Skeletal muscle satellite cell (primary cell): ENCODE results near the gene ANKRD63.

Source experiments
- H3K27me3 ChIP-seq: 2 replicates; pipeline ENCODE4 v1.7.0; 2013; ENCODE audit warnings: low read length; ENCODE audit not compliant: control insufficient read depth, insufficient read depth
- H3K36me3 ChIP-seq: 2 replicates; pipeline ENCODE4 v1.7.0; 2013; ENCODE audit warnings: mild to moderate bottlenecking, control low read depth, low read length; ENCODE audit not compliant: insufficient read depth
- H3K4me1 ChIP-seq: 2 replicates; pipeline ENCODE4 v1.7.0; 2013; ENCODE audit warnings: low read length; ENCODE audit not compliant: control insufficient read depth, insufficient read depth
- H3K4me2 ChIP-seq: 2 replicates; pipeline ENCODE4 v1.7.0; 2013; ENCODE audit warnings: mild to moderate bottlenecking, low read length
- H3K4me3 ChIP-seq: 2 replicates; pipeline ENCODE4 v1.7.0; 2013; ENCODE audit warnings: low read length
- H3K9ac ChIP-seq: 2 replicates; pipeline ENCODE4 v1.7.0; 2013; ENCODE audit warnings: mild to moderate bottlenecking, low read depth, low read length, moderate library complexity
- H3K9me3 ChIP-seq: replicated peaks from 2 replicates; pipeline ENCODE4 v1.7.0; 2013; ENCODE audit warnings: mild to moderate bottlenecking, control low read depth, low read length

ANKRD63 gene

GRCh38 chr15:40243126-40243810, 39.6 kb downstream of the ANKRD63 start:
- no peak overlapping the region for H3K9ac ChIP-seq
- peaks cover 12% of the 10 kb centered on the region for H3K4me1 ChIP-seq
- H3K4me2 ChIP-seq: no peak overlapping the region
- no peaks in the 10 kb centered on the region for H3K36me3 ChIP-seq
- H3K27me3 ChIP-seq: peaks cover 34% of the 10 kb centered on the region
- H3K4me3 ChIP-seq: no peak overlapping the region
- no peaks in the 10 kb centered on the region for H3K9me3 ChIP-seq

- Histone ChIP-seq H3K27me3 (peaks cover 35% of the 10 kb centered on the region), H3K4me3 (no peak overlapping the region), H3K36me3 (no peaks in the 10 kb centered on the region), H3K4me1 (peaks cover 12% of the 10 kb centered on the region), H3K4me2 (no peak overlapping the region), H3K9ac (no peak overlapping the region), H3K9me3 (no peaks in the 10 kb centered on the region)
These were observed 40.3 kb downstream of the ANKRD63 start for GRCh38 chr15:40242601-40243000.

GRCh38 chr15:40242213-40242599, 40.7 kb downstream of the ANKRD63 start:
- Histone ChIP-seq H3K36me3 (no peaks in the 10 kb centered on the region), H3K4me1 (peaks cover 12% of the 10 kb centered on the region), H3K9ac (no peak overlapping the region), H3K4me2 (no peak overlapping the region), H3K4me3 (no peak overlapping the region), H3K27me3 (peaks cover 31% of the 10 kb centered on the region), H3K9me3 (no peaks in the 10 kb centered on the region)

- no peak overlapping the region for H3K9ac ChIP-seq
- peaks cover 31% of the 10 kb centered on the region for H3K27me3 ChIP-seq
- H3K36me3 ChIP-seq: no peaks in the 10 kb centered on the region
- H3K4me2 ChIP-seq: no peak overlapping the region
- H3K4me3 ChIP-seq: no peak overlapping the region
- H3K4me1 ChIP-seq: peaks cover 12% of the 10 kb centered on the region
- H3K9me3 ChIP-seq: no peaks in the 10 kb centered on the region
These were observed 41.3 kb downstream of the ANKRD63 start for GRCh38 chr15:40241269-40242212.

- Histone ChIP-seq H3K9ac (no peak overlapping the region), H3K36me3 (no peaks in the 10 kb centered on the region), H3K4me2 (no peak overlapping the region), H3K4me1 (peaks cover 12% of the 10 kb centered on the region), H3K27me3 (peaks cover 31% of the 10 kb centered on the region), H3K4me3 (no peak overlapping the region), H3K9me3 (no peaks in the 10 kb centered on the region)
These were observed 42.1 kb downstream of the ANKRD63 start for GRCh38 chr15:40240619-40241221.

- Histone ChIP-seq H3K4me1 (peaks cover 12% of the 10 kb centered on the region), H3K9me3 (no peaks in the 10 kb centered on the region), H3K4me3 (no peak overlapping the region), H3K36me3 (no peaks in the 10 kb centered on the region), H3K27me3 (peaks cover 23% of the 10 kb centered on the region), H3K9ac (no peak overlapping the region), H3K4me2 (no peak overlapping the region)
These were observed 42.9 kb downstream of the ANKRD63 start for GRCh38 chr15:40239693-40240618.

GRCh38 chr15:40239404-40239692, 43.5 kb downstream of the ANKRD63 start:
- H3K27me3 ChIP-seq: peaks cover 19% of the 10 kb centered on the region
- no peak overlapping the region for H3K9ac ChIP-seq
- peak overlapping the region; percentile 68 for H3K4me3 ChIP-seq
- no peaks in the 10 kb centered on the region for H3K36me3 ChIP-seq
- peak overlapping the region; percentile 86 for H3K4me2 ChIP-seq
- no peaks in the 10 kb centered on the region for H3K9me3 ChIP-seq
- H3K4me1 ChIP-seq: peaks cover 12% of the 10 kb centered on the region

- Histone ChIP-seq H3K9me3 (no peaks in the 10 kb centered on the region), H3K27me3 (peaks cover 17% of the 10 kb centered on the region), H3K4me2 (peak within 1 kb of the TSS; percentile 86), H3K36me3 (no peaks in the 10 kb centered on the region), H3K9ac (no peak within 1 kb of the TSS), H3K4me1 (peaks cover 12% of the 10 kb centered on the region), H3K4me3 (peak within 1 kb of the TSS; percentile 68)
These were observed 44.1 kb downstream of the ANKRD63 start, which contains the start of gene PAK6 for GRCh38 chr15:40238532-40239403. PAK6 (plus strand) TSS chr15:40239063; CDS start chr15:40264786, 25,723 bp downstream.

GRCh38 chr15:40235201-40235885, 47.5 kb downstream of the ANKRD63 start:
- no peak overlapping the region for H3K4me2 ChIP-seq
- H3K27me3 ChIP-seq: peaks cover 6% of the 10 kb centered on the region
- no peaks in the 10 kb centered on the region for H3K9me3 ChIP-seq
- H3K9ac ChIP-seq: no peak overlapping the region
- H3K36me3 ChIP-seq: peaks cover 3% of the 10 kb centered on the region
- H3K4me3 ChIP-seq: no peak overlapping the region
- peaks cover 12% of the 10 kb centered on the region for H3K4me1 ChIP-seq

GRCh38 chr15:40234783-40235182, 48.1 kb downstream of the ANKRD63 start:
- peaks cover 3% of the 10 kb centered on the region for H3K36me3 ChIP-seq
- H3K9me3 ChIP-seq: no peaks in the 10 kb centered on the region
- no peak overlapping the region for H3K4me3 ChIP-seq
- H3K9ac ChIP-seq: no peak overlapping the region
- H3K27me3 ChIP-seq: peaks cover 6% of the 10 kb centered on the region
- peaks cover 12% of the 10 kb centered on the region for H3K4me1 ChIP-seq
- no peak overlapping the region for H3K4me2 ChIP-seq
